Muscle of leg (tissue), 11 donors: ENCODE results near the gene S100A14. TPM values are rescaled to one million over a fixed set of nuclear protein-coding genes. Genes with fewer than 3 reads are reported as not detected.

Experiments
- DNase-seq: peaks from one replicate; pipeline ENCODE4 v3.0.0; 2013
- H3K27ac ChIP-seq: one replicate; pipeline ENCODE4 v1.5.1; 2013; ENCODE audit warnings: mild to moderate bottlenecking, low read length, control low read depth
- H3K27me3 ChIP-seq: one replicate; pipeline ENCODE4 v1.6.1; 2013; ENCODE audit warnings: low read length; ENCODE audit not compliant: control insufficient read depth, insufficient read depth
- H3K36me3 ChIP-seq: one replicate; pipeline ENCODE4 v1.6.1; 2013; ENCODE audit warnings: low read length; ENCODE audit not compliant: control insufficient read depth, insufficient read depth
- H3K4me1 ChIP-seq: one replicate; pipeline ENCODE4 v1.6.1; 2013; ENCODE audit warnings: low read length; ENCODE audit not compliant: control insufficient read depth, insufficient read depth
- H3K4me3 ChIP-seq: one replicate; pipeline ENCODE4 v1.5.1; 2013; ENCODE audit warnings: low read length, control low read depth
- H3K9me3 ChIP-seq: replicated peaks from 2 replicates; pipeline ENCODE4 v1.6.1; 2013; ENCODE audit warnings: low read depth, low read length; ENCODE audit not compliant: control insufficient read depth
- WGBS: methylation state at CpG from one replicate; pipeline ENCODE4 v1.1.5; 2013; ENCODE audit warnings: missing lambda C conversion rate; ENCODE audit not compliant: insufficient coverage; 5-methylcytosine and 5-hydroxymethylcytosine counted together
- polyA plus RNA-seq, 8 donors: library from polyadenylated mRNA; unstranded; fragments of 120-200 nt; gene quantifications; one replicate each; pipeline versions ENCODE4 v1.2.1 to v1.2.3, GENCODE V29; 2013; ENCODE audit warnings: inconsistent platforms in 1 of 8, low replicate concordance in 1 of 8; ENCODE audit not compliant: insufficient read length in 8 of 8, insufficient read depth in 1 of 8
- total RNA-seq: library from RNA; stranded (reverse); fragments of 120-200 nt; gene quantifications from one replicate; pipeline ENCODE4 v1.2.4, GENCODE V29; 2013

S100A14 gene
- total and polyA plus RNA-seq, 9 donors: 0.15 to 27.5 (median 0.45) TPM

DNA sequence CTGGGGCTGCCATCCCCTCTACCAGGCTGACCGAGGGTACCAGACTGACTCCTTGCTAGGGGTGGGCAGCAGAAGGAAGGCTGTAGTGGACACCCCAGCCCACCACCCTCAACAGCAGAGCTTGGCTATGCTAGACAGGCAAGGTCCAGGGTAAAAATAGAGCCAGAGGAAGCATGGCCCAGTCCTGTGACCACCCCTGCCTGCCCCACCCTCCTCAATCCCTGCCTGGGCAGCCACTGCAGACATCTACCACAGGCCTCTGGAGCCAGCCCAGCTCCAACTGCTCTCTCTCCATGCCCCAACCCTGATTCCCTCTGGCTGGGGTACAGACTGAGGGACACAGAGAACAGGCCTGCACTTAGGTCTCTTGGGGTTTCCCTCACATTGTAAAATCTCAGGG, 13.8 kb upstream of the S100A14 start:
- peaks cover 61% of the 10 kb centered on the region for H3K4me1 ChIP-seq
- no peaks in the 10 kb centered on the region for H3K27me3 ChIP-seq
- peak overlapping the region; percentile 55 for H3K27ac ChIP-seq
- no peaks in the 10 kb centered on the region for H3K9me3 ChIP-seq
- H3K36me3 ChIP-seq: peaks cover 7% of the 10 kb centered on the region
- no peak for DNase-seq
- 86% methylated on average over 1 of the region's 1 CpG for WGBS
- no peak overlapping the region for H3K4me3 ChIP-seq

DNA sequence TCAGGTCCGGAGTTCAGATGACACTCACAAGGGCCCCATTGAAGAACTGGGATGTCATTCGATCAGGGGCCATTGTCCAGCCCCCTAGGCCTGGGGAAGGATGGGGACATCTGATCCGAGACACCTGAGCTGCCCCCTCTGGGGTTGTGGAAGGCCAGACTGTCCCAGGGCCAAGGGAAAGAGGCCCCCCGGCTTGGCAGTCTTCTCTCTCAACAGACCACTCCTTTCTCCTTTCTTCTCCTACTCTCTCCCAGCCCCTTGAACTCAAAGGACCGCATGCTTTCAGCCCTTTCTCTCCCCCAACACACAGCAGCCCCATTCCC, 13.2 kb upstream of the S100A14 start:
- Histone ChIP-seq H3K4me3 (no peak overlapping the region), H3K36me3 (peaks cover 11% of the 10 kb centered on the region), H3K27ac (peak overlapping the region; percentile 55), H3K27me3 (no peaks in the 10 kb centered on the region), H3K9me3 (no peaks in the 10 kb centered on the region), H3K4me1 (peaks cover 60% of the 10 kb centered on the region)
- DNase-seq: no peak
- WGBS: 0% methylated on average over 1 of the region's 5 CpGs

DNA sequence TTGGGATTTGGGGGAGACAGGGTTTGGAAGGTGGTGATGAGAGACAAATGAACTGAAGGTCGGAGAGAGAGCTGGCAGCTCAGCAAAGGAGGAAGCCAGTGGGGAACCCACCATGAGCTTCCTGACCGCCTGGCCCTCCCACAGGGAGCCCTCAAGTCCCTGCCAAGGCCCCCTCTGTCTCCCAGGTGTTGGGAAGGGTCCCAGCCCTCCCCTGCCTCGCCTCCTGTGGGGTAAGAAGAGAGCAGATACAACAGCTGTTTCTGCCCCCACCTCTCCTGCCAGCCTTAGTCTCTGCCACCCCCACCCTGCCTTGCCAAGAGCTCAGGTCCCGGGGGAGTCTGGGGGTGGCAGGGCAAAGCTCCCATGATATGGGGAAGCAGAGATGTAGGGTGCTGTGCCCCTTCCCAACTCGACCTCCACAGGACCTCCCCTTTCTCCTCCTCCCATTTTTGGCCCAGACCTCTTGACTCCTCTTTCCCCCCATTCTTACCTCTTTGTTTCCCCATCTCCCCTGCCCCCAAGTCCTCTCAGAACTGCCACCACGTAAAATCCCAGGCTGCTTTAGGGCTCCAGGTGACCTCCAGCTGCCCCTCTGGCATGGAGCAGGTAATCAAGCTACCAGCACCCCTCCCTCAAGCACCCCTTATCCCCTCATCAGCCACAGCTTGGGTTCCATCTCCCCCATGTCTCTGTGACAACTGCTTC, 12.7 kb upstream of the S100A14 start:
- WGBS: 57% methylated on average over 3 of the region's 6 CpGs
- Histone ChIP-seq H3K9me3 (no peaks in the 10 kb centered on the region), H3K36me3 (peaks cover 15% of the 10 kb centered on the region), H3K4me1 (peaks cover 60% of the 10 kb centered on the region), H3K27ac (peak overlapping the region; percentile 55), H3K27me3 (no peaks in the 10 kb centered on the region), H3K4me3 (no peak overlapping the region)
- DNase-seq: no peak

DNA sequence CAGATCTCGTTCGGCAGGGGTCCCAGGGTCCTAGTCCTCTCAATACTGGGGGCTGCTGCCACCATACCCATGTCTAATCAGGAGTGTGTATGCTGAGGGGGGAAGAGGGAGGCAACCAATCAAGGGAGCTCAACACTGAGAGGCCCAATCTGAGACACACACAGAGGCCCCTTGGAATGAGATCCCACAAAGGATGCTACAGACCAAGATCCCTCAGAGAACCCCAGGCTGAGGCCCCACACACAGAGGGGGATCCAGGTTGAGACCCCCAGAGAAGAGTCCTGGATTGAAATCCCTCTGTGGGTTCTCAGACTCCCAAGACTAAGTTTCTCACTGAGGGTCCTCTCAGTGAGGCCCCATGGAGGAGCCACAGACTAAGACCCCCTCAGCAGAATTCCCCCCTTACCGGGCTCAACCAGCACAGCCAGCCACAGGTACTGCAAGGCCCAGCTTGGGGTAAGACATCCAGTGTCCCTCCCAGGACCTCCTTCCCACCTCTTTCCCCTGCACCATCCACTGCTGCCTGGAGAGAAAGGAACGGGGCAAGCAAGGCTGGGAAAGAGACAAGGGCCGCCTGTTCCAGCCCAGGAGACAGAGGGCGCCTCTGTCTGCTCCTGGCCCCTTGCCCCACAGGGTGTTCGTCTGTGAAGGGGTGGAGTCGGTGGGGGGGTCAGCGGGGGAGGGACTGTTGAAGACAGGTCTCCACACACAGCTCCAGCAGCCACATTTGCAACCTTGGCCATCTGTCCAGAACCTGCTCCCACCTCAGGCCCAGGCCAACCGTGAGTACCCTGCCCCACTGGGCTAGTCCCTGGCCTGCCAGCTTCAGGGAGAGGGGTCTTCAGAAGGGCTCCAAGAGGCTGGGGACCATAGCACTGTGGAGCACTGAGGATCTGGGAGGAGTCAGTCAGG, 11.8 kb upstream of the S100A14 start, which contains the start of gene S100A1:
Gene S100A1 (plus strand): TSS at position 720 of the 912 bp plus-strand sequence. CDS start 2,088 bp downstream, outside the sequence.
- Histone ChIP-seq H3K4me3 (peak within 1 kb of the TSS; percentile 68), H3K27ac (peak within 1 kb of the TSS; percentile 81), H3K27me3 (no peaks in the 10 kb centered on the region), H3K9me3 (no peaks in the 10 kb centered on the region), H3K36me3 (peaks cover 18% of the 10 kb centered on the region), H3K4me1 (peaks cover 53% of the 10 kb centered on the region)
- DNase-seq: no peak
- WGBS: 86% methylated on average over 1 of the region's 10 CpGs

DNA sequence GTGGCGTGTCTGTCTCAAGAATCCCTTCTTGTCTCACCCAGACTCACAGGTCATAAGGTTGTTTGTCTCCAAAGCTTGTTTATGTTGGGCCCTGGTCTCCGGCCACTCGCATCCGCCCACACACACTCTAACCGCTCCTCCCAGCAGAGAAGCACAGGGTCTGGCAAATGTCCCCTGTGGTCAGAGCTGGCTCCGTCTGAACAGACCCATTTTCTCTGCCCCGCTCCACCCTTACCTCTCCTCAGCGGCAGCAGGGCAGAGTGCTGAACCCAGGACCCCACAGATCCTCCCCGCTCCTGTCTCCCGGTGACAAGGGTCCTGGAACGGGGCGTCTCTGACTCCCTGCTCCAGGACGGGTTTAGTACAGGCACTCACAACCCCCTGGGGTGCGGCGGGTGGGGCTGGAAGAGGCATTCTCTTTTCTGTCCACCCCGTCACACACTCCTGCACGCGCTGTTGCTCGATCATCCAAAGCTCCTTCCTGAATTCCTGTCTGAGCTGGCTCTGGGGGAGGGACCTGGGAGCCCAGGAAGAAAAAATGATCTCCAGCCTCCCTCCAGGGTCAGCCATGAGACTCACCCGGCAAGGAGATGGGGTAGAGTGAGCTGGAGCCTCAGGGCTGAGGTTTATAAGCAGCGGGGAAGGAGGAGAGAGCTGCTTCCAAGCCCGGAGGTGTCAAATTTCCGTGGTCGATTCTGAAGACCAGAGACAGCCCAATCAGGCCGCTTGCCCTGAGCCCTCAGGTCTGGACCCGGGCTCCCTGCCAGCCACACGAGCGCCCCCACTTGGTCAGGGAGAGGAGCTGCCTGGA, 11.0 kb upstream of the S100A14 start, which contains the start of gene S100A13:
Gene S100A13 (minus strand): TSS at position 602 of the 811 bp plus-strand sequence. CDS start 1,033 bp downstream, outside the sequence.
- DNase-seq: peak; percentile 93
- Histone ChIP-seq H3K4me1 (peaks cover 52% of the 10 kb centered on the region), H3K36me3 (peaks cover 22% of the 10 kb centered on the region), H3K27me3 (no peaks in the 10 kb centered on the region), H3K9me3 (no peaks in the 10 kb centered on the region), H3K4me3 (peak within 1 kb of the TSS; percentile 68), H3K27ac (peak within 1 kb of the TSS; percentile 81)
- WGBS: 0% methylated on average over 14 of the region's 28 CpGs

DNA sequence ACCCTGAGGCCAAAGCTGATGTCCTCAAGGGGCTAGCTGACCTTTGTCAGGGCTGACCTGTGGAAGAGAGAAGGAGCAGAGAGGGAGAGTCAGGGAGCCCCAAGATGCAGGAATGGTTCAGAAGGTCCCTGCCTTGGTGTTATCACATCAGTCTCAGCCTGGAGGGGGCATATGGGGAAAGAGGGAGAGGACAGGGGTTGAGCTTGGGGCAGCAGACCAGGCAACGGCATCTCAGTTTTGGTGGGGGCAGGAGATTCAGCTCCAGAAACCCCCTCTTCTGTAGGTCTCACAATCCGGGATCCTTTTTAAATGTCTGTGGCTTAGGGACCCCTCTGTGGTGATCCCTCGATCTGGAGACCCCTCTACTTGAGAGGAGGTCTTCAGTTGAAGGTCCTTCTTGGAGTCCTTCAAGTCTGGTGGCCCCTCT, 10.4 kb upstream of the S100A14 start:
- Histone ChIP-seq H3K27ac (peak overlapping the region; percentile 81), H3K36me3 (peaks cover 22% of the 10 kb centered on the region), H3K27me3 (no peaks in the 10 kb centered on the region), H3K4me3 (peak overlapping the region; percentile 68), H3K9me3 (no peaks in the 10 kb centered on the region), H3K4me1 (peaks cover 52% of the 10 kb centered on the region)
- no peak for DNase-seq
- WGBS: 37% methylated on average over 2 of the region's 3 CpGs

DNA sequence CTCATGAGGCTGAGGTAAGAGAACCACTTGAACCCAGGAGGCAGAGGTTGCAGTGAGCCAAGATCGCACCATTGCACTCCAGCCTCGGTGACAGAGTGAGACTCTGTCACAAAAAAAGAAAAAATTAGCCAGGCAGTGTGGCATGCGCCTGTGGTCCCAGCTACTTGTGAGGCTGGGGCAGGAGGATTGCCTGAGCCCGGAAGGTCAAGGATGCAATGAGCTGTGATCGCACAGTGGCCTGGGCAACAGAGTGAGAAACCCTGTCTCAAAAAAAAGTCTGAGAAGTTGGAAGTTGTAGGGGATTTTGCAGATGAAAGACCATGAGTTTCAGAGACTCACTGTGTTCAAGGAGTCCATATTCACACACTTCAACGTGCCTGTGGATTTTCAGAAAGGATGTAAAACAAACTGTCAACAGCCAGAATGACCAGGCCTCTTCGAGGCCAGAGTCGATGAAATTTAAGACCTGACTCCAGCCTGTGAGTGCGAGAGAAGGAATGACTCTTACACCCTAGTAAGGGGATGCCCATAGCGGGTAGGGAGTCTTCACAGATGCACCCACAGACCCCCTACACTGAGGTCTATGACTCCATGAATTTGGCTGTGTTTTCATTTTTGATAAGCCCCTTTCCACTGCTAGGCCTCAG, 9.0 kb upstream of the S100A14 start:
- Histone ChIP-seq H3K9me3 (no peaks in the 10 kb centered on the region), H3K4me3 (no peak overlapping the region), H3K27ac (no peak overlapping the region), H3K4me1 (peaks cover 46% of the 10 kb centered on the region), H3K27me3 (no peaks in the 10 kb centered on the region), H3K36me3 (peaks cover 22% of the 10 kb centered on the region)
- WGBS: 89% methylated on average over 7 of the region's 10 CpGs
- DNase-seq: no peak

DNA sequence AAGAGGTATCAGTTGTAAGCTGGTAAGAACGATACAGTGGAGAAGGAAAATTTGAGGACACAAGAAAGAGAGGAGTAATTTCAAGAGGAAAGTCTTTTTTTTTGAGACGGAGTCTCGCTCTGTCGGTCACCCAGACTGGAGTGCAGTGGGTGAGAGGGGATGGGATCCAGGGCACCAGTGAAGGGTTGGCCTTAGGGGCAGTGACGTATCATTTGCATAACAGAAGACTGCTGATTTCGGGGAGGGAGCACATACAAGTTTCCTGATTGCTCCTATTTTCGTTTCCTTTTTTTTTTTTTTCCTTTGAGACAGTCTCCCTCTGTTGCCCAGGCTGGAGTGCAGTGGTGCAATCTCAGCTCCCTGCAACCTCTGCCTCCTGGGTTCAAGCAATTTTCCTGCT, 7.0 kb upstream of the S100A14 start:
- Histone ChIP-seq H3K27ac (no peak overlapping the region), H3K27me3 (no peaks in the 10 kb centered on the region), H3K4me1 (peaks cover 27% of the 10 kb centered on the region), H3K9me3 (no peaks in the 10 kb centered on the region), H3K4me3 (no peak overlapping the region), H3K36me3 (peaks cover 35% of the 10 kb centered on the region)
- 69% methylated on average over 7 of the region's 7 CpGs for WGBS
- DNase-seq: no peak

DNA sequence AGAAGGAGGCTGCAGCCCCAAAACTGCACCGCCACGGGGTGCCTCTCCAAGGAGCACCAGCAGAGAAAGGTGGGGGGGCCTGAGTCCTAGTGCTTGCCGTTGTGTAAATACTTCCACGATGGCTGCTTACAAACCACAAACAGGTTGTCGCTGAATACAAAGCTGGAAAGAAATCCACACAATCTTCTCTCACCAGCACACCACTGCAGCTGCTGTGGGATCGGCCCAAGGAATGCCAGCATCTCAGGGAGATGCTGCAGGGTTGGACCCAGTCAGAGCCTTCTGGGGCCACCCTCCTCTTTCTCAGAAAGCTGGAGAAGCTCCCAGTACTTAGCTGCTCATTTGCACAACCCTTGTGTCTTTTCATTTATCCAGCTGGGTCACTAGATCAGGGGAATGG, 3.0 kb upstream of the S100A14 start:
- Histone ChIP-seq H3K4me1 (peaks cover 20% of the 10 kb centered on the region), H3K9me3 (no peaks in the 10 kb centered on the region), H3K4me3 (no peak overlapping the region), H3K36me3 (peaks cover 23% of the 10 kb centered on the region), H3K27ac (no peak overlapping the region), H3K27me3 (no peaks in the 10 kb centered on the region)
- 83% methylated on average over 1 of the region's 6 CpGs for WGBS
- DNase-seq: no peak
